NCI-H1930 (cell line): Measurements from ENCODE around the gene PRKAR1B.
"Not testable (repeated sequence)": the region's sequence is repeated elsewhere in the genome, so short reads cannot be mapped to it uniquely, and the experiment has no call there.

Experiments used
- DNase-seq, 2 experiments: peaks; one replicate each; lab custom pipeline; 2025; lab: John Stamatoyannopoulos, UW

The PRKAR1B gene

GRCh38 chr7:668139-668931 is 58.7 kb downstream of the PRKAR1B start:
- no peak for DNase-seq

- no peak for DNase-seq
Observed at GRCh38 chr7:666454-667292, 60.4 kb downstream of the PRKAR1B start.

- DNase-seq, result no peak
Observed at GRCh38 chr7:665736-666453, 61.2 kb downstream of the PRKAR1B start.

GRCh38 chr7:664997-665735 is 61.9 kb downstream of the PRKAR1B start:
- DNase-seq, result no peak

- DNase-seq, result no peak
Observed at GRCh38 chr7:664402-664775, 62.7 kb downstream of the PRKAR1B start.

- no peak for DNase-seq
Observed at GRCh38 chr7:662576-662975, 64.5 kb downstream of the PRKAR1B start.

GRCh38 chr7:659996-660395 is 67.1 kb downstream of the PRKAR1B start:
- DNase-seq, result no peak

- no peak for DNase-seq
Observed at GRCh38 chr7:659306-659847, 67.7 kb downstream of the PRKAR1B start.

GRCh38 chr7:657565-658119 is 69.4 kb downstream of the PRKAR1B start:
- no peak for DNase-seq

- DNase-seq, result not testable (repeated sequence)
Observed at GRCh38 chr7:657010-657409, 70.1 kb downstream of the PRKAR1B start.

GRCh38 chr7:655758-656157 is 71.3 kb downstream of the PRKAR1B start:
- no peak for DNase-seq

- DNase-seq, result no peak
Observed at GRCh38 chr7:653829-654764, 73.0 kb downstream of the PRKAR1B start.

- DNase-seq, result no peak
Observed at GRCh38 chr7:652881-653280, 74.2 kb downstream of the PRKAR1B start.

GRCh38 chr7:652167-652566 is 74.9 kb downstream of the PRKAR1B start:
- DNase-seq, result not testable (repeated sequence)

GRCh38 chr7:651032-651728 is 75.9 kb downstream of the PRKAR1B start:
- DNase-seq, result no peak

GRCh38 chr7:650339-651031 is 76.6 kb downstream of the PRKAR1B start:
- no peak for DNase-seq

GRCh38 chr7:646951-647350 is 80.1 kb downstream of the PRKAR1B start:
- no peak for DNase-seq

GRCh38 chr7:646487-646886 is 80.6 kb downstream of the PRKAR1B start:
- no peak for DNase-seq

GRCh38 chr7:645606-646005 is 81.5 kb downstream of the PRKAR1B start:
- no peak for DNase-seq
